SU-DHL-6 (cell line): ENCODE data around the gene CFAP54.

Source experiments
- H2AFZ ChIP-seq: fragments of 200-600 bp; sonication (generic); 2 replicates; pipeline ENCODE4 v1.6.1; 2014; ENCODE audit warnings: low read depth, mild to moderate bottlenecking, moderate library complexity, mixed read lengths, antibody characterized with exemption, low read length; ENCODE audit not compliant: severe bottlenecking
- H3F3A ChIP-seq: fragments of 200-600 bp; shearing (Covaris generic); 2 replicates; pipeline ENCODE4 v1.6.0; 2016; ENCODE audit warnings: antibody characterized with exemption, mild to moderate bottlenecking; ENCODE audit not compliant: insufficient read depth
- H3K27ac ChIP-seq: fragments of 200-600 bp; sonication (generic); 2 replicates; pipeline ENCODE4 v1.5.1; 2016; ENCODE audit warnings: low read depth, mild to moderate bottlenecking, low read length, moderate library complexity, mixed read lengths
- H3K27me3 ChIP-seq: fragments of 200-600 bp; sonication (generic), shearing (Covaris generic); 2 replicates; pipeline ENCODE4 v1.6.0; 2014; ENCODE audit warnings: mild to moderate bottlenecking, low read length
- H3K36me3 ChIP-seq: fragments of 200-600 bp; sonication (generic); 2 replicates; pipeline ENCODE4 v1.6.1; 2014; ENCODE audit warnings: mild to moderate bottlenecking, low read length, mixed read lengths
- H3K4me2 ChIP-seq: fragments of 300-600, 200-600 bp; shearing (Covaris generic), sonication (generic); 2 replicates; pipeline ENCODE4 v1.6.0; 2014; ENCODE audit warnings: low read length, low read depth, mild to moderate bottlenecking; ENCODE audit not compliant: poor library complexity, severe bottlenecking
- H3K4me3 ChIP-seq: fragments of 200-600 bp; sonication (generic); 2 replicates; pipeline ENCODE4 v1.5.1; 2014; ENCODE audit warnings: antibody characterized with exemption, low read length, mild to moderate bottlenecking, mixed read lengths; ENCODE audit not compliant: insufficient read depth, poor library complexity, severe bottlenecking
- H3K79me2 ChIP-seq: fragments of 200-600 bp; sonication (generic); 2 replicates; pipeline ENCODE4 v1.6.1; 2014; ENCODE audit warnings: mild to moderate bottlenecking, low read length, moderate library complexity; ENCODE audit not compliant: insufficient read depth
- H3K9ac ChIP-seq: fragments of 200-600 bp; sonication (generic); 2 replicates; pipeline ENCODE4 v1.7.0; 2014; ENCODE audit warnings: mild to moderate bottlenecking, low read length
- H3K9me2 ChIP-seq: fragments of 200-600 bp; sonication (generic); replicated peaks from 2 replicates; pipeline ENCODE4 v1.6.1; 2014; ENCODE audit warnings: low read length; ENCODE audit not compliant: insufficient read depth
- H3K9me3 ChIP-seq: fragments of 200-600 bp; sonication (generic); 2 replicates; pipeline ENCODE4 v1.6.1; 2014; ENCODE audit warnings: low read length, mixed read lengths; ENCODE audit not compliant: insufficient read depth
- H4K20me1 ChIP-seq: fragments of 200-600 bp; sonication (generic); 2 replicates; pipeline ENCODE4 v1.6.1; 2014; ENCODE audit warnings: low read depth, mild to moderate bottlenecking, antibody characterized with exemption, low read length, moderate library complexity, mixed read lengths
- CTCF ChIP-seq: fragments of 200-600 bp; sonication (generic); IDR thresholded peaks from one replicate; pipeline ENCODE4 v1.5.1; 2017; ENCODE audit warnings: antibody characterized with exemption, mild to moderate bottlenecking, low read length, moderate library complexity; ENCODE audit not compliant: insufficient read depth, poor library complexity, severe bottlenecking
- EZH2phosphoT487 ChIP-seq: fragments of 200-600 bp; sonication (generic), shearing (Covaris generic); conservative IDR thresholded peaks from 2 replicates; pipeline ENCODE4 v1.6.1; 2018; ENCODE audit warnings: mild to moderate bottlenecking, antibody characterized with exemption, low read length, moderate library complexity, mixed read lengths

Gene CFAP54

GRCh38 chr12:96850676-96851075 is 361.3 kb downstream of the CFAP54 start:
- no peaks in the 10 kb centered on the region for H3K79me2 ChIP-seq
- H3K9me3 ChIP-seq: no peaks in the 10 kb centered on the region
- no peaks in the 10 kb centered on the region for H4K20me1 ChIP-seq
- no peak overlapping the region for H2AFZ ChIP-seq
- H3K27ac ChIP-seq: no peak overlapping the region
- H3K9ac ChIP-seq: no peak overlapping the region
- no peaks in the 10 kb centered on the region for H3F3A ChIP-seq
- H3K36me3 ChIP-seq: no peaks in the 10 kb centered on the region
- no peaks in the 10 kb centered on the region for H3K9me2 ChIP-seq
- H3K4me3 ChIP-seq: no peak overlapping the region
- no peak overlapping the region for H3K4me2 ChIP-seq
- no peaks in the 10 kb centered on the region for H3K27me3 ChIP-seq
- TF ChIP-seq CTCF (no peak), EZH2phosphoT487 (no peak)

GRCh38 chr12:96858162-96858561 is 368.8 kb downstream of the CFAP54 start:
- Histone ChIP-seq H3K79me2 (no peaks in the 10 kb centered on the region), H3K4me2 (no peak overlapping the region), H3K27ac (no peak overlapping the region), H4K20me1 (no peaks in the 10 kb centered on the region), H3F3A (no peaks in the 10 kb centered on the region), H2AFZ (no peak overlapping the region), H3K4me3 (no peak overlapping the region), H3K27me3 (peaks cover 5% of the 10 kb centered on the region; the same call in 1 of the 2 replicates), H3K36me3 (no peaks in the 10 kb centered on the region), H3K9me2 (no peaks in the 10 kb centered on the region), H3K9me3 (no peaks in the 10 kb centered on the region), H3K9ac (no peak overlapping the region)
- TF ChIP-seq CTCF: no peak
- no peak for TF ChIP-seq EZH2phosphoT487

GRCh38 chr12:96861656-96862055 is 372.3 kb downstream of the CFAP54 start:
- H3K4me3 ChIP-seq: no peak overlapping the region

More at GRCh38 chr12:96861656-96862055, 372.3 kb downstream of the CFAP54 start:
- Histone ChIP-seq H3K36me3 (no peaks in the 10 kb centered on the region), H3K4me2 (no peak overlapping the region), H3K9me2 (no peaks in the 10 kb centered on the region), H3K9me3 (no peaks in the 10 kb centered on the region), H3K27ac (no peak overlapping the region), H4K20me1 (no peaks in the 10 kb centered on the region), H3K79me2 (no peaks in the 10 kb centered on the region), H3K9ac (no peak overlapping the region), H3F3A (no peaks in the 10 kb centered on the region), H3K27me3 (peaks cover 5% of the 10 kb centered on the region; the same call in 1 of the 2 replicates), H2AFZ (no peak overlapping the region)
- TF ChIP-seq EZH2phosphoT487 (no peak), CTCF (no peak)
